K562 (cell line): ENCODE results near the gene TOMM40L. TPM values are rescaled to one million over a fixed set of nuclear protein-coding genes. Genes with fewer than 3 reads are reported as not detected.

Source experiments
- FOS ChIP-seq: IDR thresholded peaks from 3 replicates; pipeline ENCODE4 v1.6.1; 2011; ENCODE audit not compliant: insufficient read length; ENCODE audit errors: extremely low read depth
- HEY1 ChIP-seq: fragments of 250-450 bp; sonication (Bioruptor Pico); IDR thresholded peaks from 2 replicates; pipeline ENCODE4 v1.5.0; 2020; ENCODE audit warnings: mild to moderate bottlenecking, moderate library complexity, borderline replicate concordance
- L3MBTL2 ChIP-seq: fragments of 450-650 bp; IDR thresholded peaks from 2 replicates; pipeline ENCODE4 v1.6.1; 2016; ENCODE audit warnings: mild to moderate bottlenecking, moderate library complexity
- MLX ChIP-seq, 2 experiments: fragments of 450-650 bp in 1 of 2; sonication (generic) in 1 of 2; formaldehyde crosslinking; conservative IDR thresholded peaks; 2 replicates each; pipeline versions ENCODE4 v1.4.0 to v1.8.1; 2020 to 2022; ENCODE audit warnings: mild to moderate bottlenecking in 1 of 2, missing genetic modification reagents in 1 of 2
- MTA1 ChIP-seq: fragments of 450-650 bp; IDR thresholded peaks from 2 replicates; pipeline ENCODE4 v1.6.1; 2017; ENCODE audit warnings: borderline replicate concordance
- PHF20 ChIP-seq: fragments of 450-650 bp; IDR thresholded peaks from 2 replicates; pipeline ENCODE4 v1.6.1; 2018; ENCODE audit not compliant: partially characterized antibody
- POU5F1 ChIP-seq: fragments of 150-350 bp; IDR thresholded peaks from 2 replicates; pipeline ENCODE4 v1.6.1; 2014; ENCODE audit warnings: borderline replicate concordance, low read length, low read depth, mild to moderate bottlenecking; ENCODE audit not compliant: partially characterized antibody
- RAD51 ChIP-seq: fragments of 450-650 bp; IDR thresholded peaks from 2 replicates; pipeline ENCODE4 v1.7.1; 2016; ENCODE audit warnings: low read depth, mild to moderate bottlenecking, borderline replicate concordance
- RBFOX2 ChIP-seq: fragments of 200-400 bp; formaldehyde crosslinking; IDR thresholded peaks from 2 replicates; pipeline ENCODE4 v1.6.1; 2017; ENCODE audit warnings: low read depth, mild to moderate bottlenecking, low read length, moderate library complexity
- RUNX1 ChIP-seq: sonication (generic); IDR thresholded peaks from 2 replicates; pipeline ENCODE4 v1.6.1; 2016; ENCODE audit warnings: antibody characterized with exemption, low read depth
- SMARCA5 ChIP-seq: fragments of 450-650 bp; IDR thresholded peaks from 2 replicates; pipeline ENCODE4 v1.6.1; 2016
- SMARCC2 ChIP-seq: fragments of 450-650 bp; IDR thresholded peaks from 2 replicates; pipeline ENCODE4 v1.6.1; 2017; ENCODE audit warnings: antibody characterized with exemption, moderate library complexity, mild to moderate bottlenecking, low read depth
- STAG1 ChIP-seq: sonication (generic); formaldehyde crosslinking; IDR thresholded peaks from 2 replicates; pipeline ENCODE4 v1.5.0; 2020; ENCODE audit warnings: missing genetic modification reagents, borderline replicate concordance
- SUPT5H ChIP-seq: fragments of 450-650 bp; IDR thresholded peaks from 2 replicates; pipeline ENCODE4 v1.6.1; 2016
- XRCC5 ChIP-seq: fragments of 200-400 bp; formaldehyde crosslinking; IDR thresholded peaks from 2 replicates; pipeline ENCODE4 v1.6.1; 2017; ENCODE audit warnings: low read depth, mild to moderate bottlenecking, low read length
- ZMIZ1 ChIP-seq, 2 experiments: fragments of 150-350 bp in 1 of 2; IDR thresholded peaks; 2 replicates each; pipeline ENCODE4 v1.6.1; 2012 to 2016; ENCODE audit warnings: low read depth in 2 of 2, low read length in 2 of 2, mild to moderate bottlenecking in 1 of 2, moderate library complexity in 1 of 2
- ZNF224 ChIP-seq: sonication (generic); formaldehyde crosslinking; IDR thresholded peaks from 2 replicates; pipeline ENCODE4 v1.8.0; 2022; ENCODE audit warnings: mild to moderate bottlenecking, missing genetic modification reagents
- ZNF644 ChIP-seq: fragments of 200-800 bp; sonication (Bioruptor generic); IDR thresholded peaks from 2 replicates; pipeline ENCODE4 v1.6.1; 2016; ENCODE audit warnings: low read depth, missing genetic modification characterization, missing compliant biosample characterization
- polyA plus RNA-seq, 8 experiments: library from polyadenylated mRNA; depleted of rRNA in 4 of 8; stranded (reverse) in 5 of 8; unstranded in 3 of 8; fragments of >200 nt; fragmentation: Nextera tagmentation in 2 of 8; fragmentation: Illumina TruSeq in 1 of 8; extraction: Ambion mirVana in 2 of 8; extraction: Trizol in 1 of 8; gene quantifications; 2 replicates each; pipeline versions ENCODE4 v1.2.1 to v1.2.3, GENCODE V29; 2011 to 2014; ENCODE audit warnings: inconsistent platforms in 1 of 8, missing spikeins in 1 of 8
- total RNA-seq, 7 experiments: library from RNA; depleted of rRNA in 6 of 7; stranded (reverse); fragments of >200 nt in 6 of 7; fragmentation: Illumina TruSeq in 2 of 7; extraction: Trizol in 2 of 7; gene quantifications; 2 replicates each; pipeline versions ENCODE4 v1.2.1 to v1.2.3, GENCODE V29; 2011 to 2021; ENCODE audit warnings: low replicate concordance in 1 of 7
- TF ChIP-seq, protein P1 (sequence below): sonication (generic); formaldehyde crosslinking; IDR thresholded peaks from 2 replicates; pipeline ENCODE4 v1.8.0; 2023; ENCODE audit warnings: mild to moderate bottlenecking, missing genetic modification reagents
- TF ChIP-seq, protein P2 (sequence below), 3 experiments: IDR thresholded peaks in 2 of 3; conservative IDR thresholded peaks in 1 of 3; 2 replicates each; pipeline ENCODE4 v1.5.1; 2011 to 2012; ENCODE audit warnings: low read length in 3 of 3, mild to moderate bottlenecking in 3 of 3, control low read depth in 2 of 3, improper control_type of control experiment in 1 of 3, inconsistent platforms in 1 of 3, low read depth in 1 of 3, mixed read lengths in 1 of 3, moderate library complexity in 1 of 3; ENCODE audit not compliant: insufficient read depth in 2 of 3

Gene TOMM40L
- total and polyA plus RNA-seq, 9 of the 15 experiments (the other 6 are each of a cell fraction or from before 2014, with no cell fraction given), result 9.6 to 33.6 (median 25.2) TPM

DNA sequence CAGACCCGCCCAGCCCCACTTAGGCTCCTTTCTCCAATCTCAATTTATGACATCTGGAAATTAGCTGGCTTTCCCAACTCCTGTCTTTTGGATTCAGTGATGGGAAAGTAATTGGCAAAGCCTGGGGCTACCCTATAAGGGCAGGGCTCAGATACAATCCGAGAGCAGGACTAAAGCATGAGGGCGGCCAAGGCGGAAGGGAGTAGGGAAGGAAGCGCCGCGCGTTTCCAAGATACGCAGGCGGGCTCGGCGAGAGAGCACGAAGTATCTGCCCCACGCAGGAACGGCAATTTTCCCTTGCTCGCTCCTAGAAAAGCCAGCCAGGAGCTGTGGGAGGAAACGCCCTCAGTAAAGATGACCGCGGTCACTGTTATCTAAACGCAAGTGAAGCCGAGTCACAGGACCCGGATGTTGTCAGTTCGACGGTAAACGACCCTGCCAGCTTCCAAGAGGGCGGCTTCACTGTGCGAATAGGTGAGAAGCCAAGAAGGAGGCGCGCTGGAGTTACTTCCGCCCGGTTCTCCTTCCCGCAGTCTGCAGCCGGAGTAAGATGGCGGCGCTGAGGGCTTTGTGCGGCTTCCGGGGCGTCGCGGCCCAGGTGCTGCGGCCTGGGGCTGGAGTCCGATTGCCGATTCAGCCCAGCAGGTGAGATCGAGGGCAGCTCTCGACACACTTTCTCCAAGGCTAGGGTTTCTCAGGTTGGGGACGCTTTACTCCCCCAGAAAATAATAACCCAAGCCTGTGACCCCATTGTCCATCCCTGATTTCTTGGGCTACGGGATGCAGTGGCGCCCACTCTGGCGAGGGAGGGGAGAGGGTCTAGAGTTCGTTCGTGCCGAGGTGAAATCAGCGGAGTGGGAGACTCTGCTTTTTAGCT lies 23.8 kb upstream of the TOMM40L start, which contains the start of gene NDUFS2 (continued):
- TF ChIP-seq ZNF224 (CRISPR knock-in tag) (no peak), PHF20 (peak; percentile 85), ZMIZ1 (IDR thresholded peaks at IDR 0.05; ENCODE audit: low read depth in 2 of 2, low read length in 2 of 2) (no peak; a peak in 1 of 4 replicates), XRCC5 (0 out of 2 replicates have a peak, but pooled peaks have one; percentile 22), RUNX1 (0 out of 2 replicates have a peak, but pooled peaks have one; percentile 7), POU5F1 (no peak), L3MBTL2 (peak; percentile 62; the same call in 1 of the 2 replicates), ZNF644 (no peak; the same call in 1 of the 2 replicates), MLX (CRISPR knock-in tag; conservative IDR thresholded peaks at IDR 0.05) (0 out of 4 replicates have a peak, but pooled peaks of 1 of the 2 experiments have one; percentile 54), MTA1 (0 out of 2 replicates have a peak, but pooled peaks have one; percentile 14), SMARCA5 (no peak), SMARCC2 (0 out of 2 replicates have a peak, but pooled peaks have one; percentile 8), FOS (no peak), SUPT5H (peak; percentile 85), HEY1 (CRISPR knock-in tag) (no peak), STAG1 (CRISPR knock-in tag) (no peak), RBFOX2 (peak; percentile 96), RAD51 (no peak)
- TF ChIP-seq, protein P1, sequence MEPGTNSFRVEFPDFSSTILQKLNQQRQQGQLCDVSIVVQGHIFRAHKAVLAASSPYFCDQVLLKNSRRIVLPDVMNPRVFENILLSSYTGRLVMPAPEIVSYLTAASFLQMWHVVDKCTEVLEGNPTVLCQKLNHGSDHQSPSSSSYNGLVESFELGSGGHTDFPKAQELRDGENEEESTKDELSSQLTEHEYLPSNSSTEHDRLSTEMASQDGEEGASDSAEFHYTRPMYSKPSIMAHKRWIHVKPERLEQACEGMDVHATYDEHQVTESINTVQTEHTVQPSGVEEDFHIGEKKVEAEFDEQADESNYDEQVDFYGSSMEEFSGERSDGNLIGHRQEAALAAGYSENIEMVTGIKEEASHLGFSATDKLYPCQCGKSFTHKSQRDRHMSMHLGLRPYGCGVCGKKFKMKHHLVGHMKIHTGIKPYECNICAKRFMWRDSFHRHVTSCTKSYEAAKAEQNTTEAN (CRISPR knock-in tag), result no peak
- TF ChIP-seq, protein P2, sequence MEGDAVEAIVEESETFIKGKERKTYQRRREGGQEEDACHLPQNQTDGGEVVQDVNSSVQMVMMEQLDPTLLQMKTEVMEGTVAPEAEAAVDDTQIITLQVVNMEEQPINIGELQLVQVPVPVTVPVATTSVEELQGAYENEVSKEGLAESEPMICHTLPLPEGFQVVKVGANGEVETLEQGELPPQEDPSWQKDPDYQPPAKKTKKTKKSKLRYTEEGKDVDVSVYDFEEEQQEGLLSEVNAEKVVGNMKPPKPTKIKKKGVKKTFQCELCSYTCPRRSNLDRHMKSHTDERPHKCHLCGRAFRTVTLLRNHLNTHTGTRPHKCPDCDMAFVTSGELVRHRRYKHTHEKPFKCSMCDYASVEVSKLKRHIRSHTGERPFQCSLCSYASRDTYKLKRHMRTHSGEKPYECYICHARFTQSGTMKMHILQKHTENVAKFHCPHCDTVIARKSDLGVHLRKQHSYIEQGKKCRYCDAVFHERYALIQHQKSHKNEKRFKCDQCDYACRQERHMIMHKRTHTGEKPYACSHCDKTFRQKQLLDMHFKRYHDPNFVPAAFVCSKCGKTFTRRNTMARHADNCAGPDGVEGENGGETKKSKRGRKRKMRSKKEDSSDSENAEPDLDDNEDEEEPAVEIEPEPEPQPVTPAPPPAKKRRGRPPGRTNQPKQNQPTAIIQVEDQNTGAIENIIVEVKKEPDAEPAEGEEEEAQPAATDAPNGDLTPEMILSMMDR (IDR thresholded peaks at IDR 0.05 in 2 of 3, conservative IDR thresholded peaks at IDR 0.05 in 1 of 3; ENCODE audit: insufficient read depth in 2 of 3, low read depth in 1 of 3, low read length in 3 of 3), result peak in 1 of 3 experiments; percentile 35; a peak in 2 of 6 replicates
